ENCODE data around the gene TP53RK.

Gene TP53RK

GRCh38 chr20:46689082-46689753 lies at the start of gene TP53RK:
Gene TP53RK (minus strand): TSS chr20:46689444. CDS start chr20:46689414, 30 bp downstream.
- peak; percentile 97 to 98 for DNase-seq

GRCh38 chr20:46735436-46735835 lies 46.2 kb upstream of the TP53RK start:
- no peak for DNase-seq

DNA sequence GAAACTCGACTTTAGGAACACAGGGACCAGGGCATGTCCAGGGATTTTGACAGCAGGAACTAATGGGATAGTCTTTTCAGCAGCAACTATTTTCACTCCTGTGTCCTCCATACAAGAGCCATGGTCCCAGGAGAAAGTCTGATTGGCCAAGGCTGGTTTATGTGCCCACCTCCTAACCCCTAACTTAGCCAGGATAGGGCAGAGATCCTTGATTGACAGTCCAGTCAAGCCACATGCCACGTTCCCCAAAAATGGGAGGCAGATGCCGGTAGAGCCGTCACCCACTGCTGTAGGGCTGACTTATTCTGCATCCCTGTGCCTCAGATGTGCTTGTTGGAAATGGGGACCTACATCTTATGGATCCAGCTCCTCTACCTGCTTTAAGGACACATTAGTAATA lies 42.5 kb upstream of the TP53RK start:
- DNase-seq: no peak

GRCh38 chr20:46725186-46726165 lies 36.2 kb upstream of the TP53RK start:
- no peak for DNase-seq

- no peak for DNase-seq
Measured at GRCh38 chr20:46724343-46724959, 35.2 kb upstream of the TP53RK start.

DNA sequence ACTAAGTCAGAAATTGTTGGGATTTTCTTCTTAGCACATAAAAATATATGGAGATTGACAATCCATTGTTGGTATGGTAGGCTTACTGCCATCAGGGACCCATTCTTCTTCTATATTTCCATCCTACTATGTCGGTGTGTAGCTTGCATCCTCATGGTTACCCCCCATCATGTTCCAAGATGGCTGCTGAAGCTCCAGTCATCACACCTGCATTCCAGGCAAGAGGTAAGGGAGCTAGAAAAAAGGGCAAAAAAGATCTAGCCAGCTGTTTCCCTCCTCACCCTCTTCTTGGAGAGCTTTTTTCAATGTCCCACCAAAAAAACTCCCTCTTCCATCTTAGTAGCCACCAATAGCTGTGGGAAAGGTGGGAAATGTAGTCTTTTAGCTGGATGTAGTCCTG lies 33.8 kb upstream of the TP53RK start:
- no peak for DNase-seq

DNA sequence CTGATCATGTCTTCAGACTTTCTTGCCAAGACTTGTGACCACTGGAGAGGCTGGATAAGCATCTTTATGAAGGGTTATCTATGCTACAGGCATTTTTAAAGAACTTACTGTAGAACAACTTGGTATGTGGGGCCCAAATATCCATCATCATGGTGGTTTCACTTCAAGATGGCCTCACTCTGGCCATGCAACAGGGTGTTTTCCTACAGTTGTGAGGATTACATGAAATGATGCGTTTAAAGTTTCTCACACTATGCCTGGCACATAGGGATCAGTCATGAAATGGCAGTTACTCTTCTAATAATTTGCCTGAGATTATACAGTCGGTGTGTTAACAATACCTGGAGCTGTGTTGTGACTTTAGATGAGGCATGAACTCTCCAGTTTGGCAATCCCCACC lies 33.2 kb upstream of the TP53RK start:
- DNase-seq: no peak

- DNase-seq: no peak
Measured at GRCh38 chr20:46721476-46721875, 32.2 kb upstream of the TP53RK start.

DNA sequence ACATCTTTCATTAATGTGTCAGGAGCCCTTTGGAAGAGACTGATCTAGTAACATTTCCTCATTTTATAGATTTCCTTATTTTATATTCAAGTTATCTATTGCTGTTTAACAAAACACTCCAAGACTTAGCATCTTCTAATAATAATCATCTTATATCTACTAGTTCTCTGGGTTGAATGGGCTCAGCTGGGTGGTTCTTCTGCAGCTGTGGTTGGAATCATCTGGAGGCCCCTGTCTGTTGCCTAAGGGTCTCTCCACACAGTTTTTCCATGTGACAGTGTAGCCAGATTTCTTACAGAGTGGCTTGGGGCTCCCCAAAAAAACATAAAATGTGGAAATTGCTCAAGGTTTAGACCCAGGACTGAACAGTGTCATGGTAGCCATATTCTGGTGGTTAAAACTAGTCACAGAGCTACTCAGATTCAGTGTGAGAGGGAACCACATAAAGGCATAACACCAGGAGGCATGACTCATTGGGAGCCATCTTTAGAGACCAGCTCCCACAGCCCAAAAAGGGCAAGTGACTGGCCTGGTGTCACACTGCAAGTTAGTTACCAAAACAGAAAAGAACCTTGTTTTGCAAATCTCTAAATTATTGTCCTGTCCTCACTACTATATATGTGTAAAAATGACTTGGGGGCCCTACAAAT lies 31.7 kb upstream of the TP53RK start:
- DNase-seq: no peak

- DNase-seq: no peak
Measured at GRCh38 chr20:46720019-46720418, 30.8 kb upstream of the TP53RK start.

DNA sequence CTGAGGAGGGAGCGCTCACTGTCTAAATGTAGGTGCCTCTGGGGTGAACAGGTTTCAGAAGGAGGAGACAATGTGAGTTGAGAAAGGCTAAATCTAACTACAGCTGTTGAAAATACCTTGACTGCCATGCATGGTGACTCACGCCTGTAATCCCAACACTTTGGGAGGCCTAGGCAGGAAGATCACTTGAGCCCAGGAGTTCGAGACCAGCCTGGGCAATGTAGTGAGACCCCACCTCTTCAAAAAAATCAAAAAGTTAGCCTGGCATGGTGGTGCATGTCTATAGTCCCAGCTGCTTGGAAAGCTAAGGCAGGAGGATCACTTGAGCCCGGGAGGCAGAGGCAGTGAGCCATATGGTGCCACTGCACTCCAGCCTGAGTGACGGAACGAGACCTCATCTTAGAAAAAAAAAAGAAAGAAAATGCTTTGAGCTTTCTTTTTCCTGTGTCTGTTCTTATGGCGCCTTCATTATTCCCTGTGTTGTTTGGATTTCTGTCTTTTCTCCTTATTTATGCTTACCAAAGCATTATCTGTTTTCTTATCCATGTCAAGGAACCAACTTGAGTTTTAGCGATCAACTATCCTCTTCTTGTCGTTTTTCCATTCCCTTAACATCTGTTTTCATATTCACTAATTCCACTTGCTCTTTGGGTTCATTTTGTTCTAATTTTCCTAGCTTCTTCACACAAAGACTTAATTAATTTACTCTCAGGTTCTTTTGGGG lies 28.7 kb upstream of the TP53RK start:
- DNase-seq: no peak

DNA sequence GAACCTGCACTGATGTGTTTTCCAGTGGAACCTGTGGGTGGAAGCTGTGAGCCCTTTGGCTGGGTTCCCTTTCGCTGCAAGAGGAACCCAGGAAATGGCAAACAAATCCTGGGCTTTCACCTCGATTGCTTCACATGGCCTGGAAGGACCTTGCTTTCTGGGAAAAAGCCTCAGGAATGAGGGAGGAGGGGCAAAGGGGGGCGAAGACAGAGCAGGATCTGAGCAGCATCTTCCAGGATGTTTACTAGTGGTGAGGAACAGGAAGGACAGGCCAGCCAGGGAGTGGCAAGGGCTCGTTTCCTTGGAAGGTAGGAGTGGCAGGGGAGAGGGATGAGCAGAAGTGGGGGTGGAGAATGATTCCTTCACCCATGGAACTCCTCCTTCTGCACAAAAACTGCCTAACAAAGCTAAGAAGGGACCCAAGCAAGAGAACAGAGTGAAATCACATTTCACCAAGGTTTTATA lies 26.1 kb upstream of the TP53RK start:
- DNase-seq: no peak

GRCh38 chr20:46713957-46714834 lies 25.0 kb upstream of the TP53RK start:
- no peak for DNase-seq

DNA sequence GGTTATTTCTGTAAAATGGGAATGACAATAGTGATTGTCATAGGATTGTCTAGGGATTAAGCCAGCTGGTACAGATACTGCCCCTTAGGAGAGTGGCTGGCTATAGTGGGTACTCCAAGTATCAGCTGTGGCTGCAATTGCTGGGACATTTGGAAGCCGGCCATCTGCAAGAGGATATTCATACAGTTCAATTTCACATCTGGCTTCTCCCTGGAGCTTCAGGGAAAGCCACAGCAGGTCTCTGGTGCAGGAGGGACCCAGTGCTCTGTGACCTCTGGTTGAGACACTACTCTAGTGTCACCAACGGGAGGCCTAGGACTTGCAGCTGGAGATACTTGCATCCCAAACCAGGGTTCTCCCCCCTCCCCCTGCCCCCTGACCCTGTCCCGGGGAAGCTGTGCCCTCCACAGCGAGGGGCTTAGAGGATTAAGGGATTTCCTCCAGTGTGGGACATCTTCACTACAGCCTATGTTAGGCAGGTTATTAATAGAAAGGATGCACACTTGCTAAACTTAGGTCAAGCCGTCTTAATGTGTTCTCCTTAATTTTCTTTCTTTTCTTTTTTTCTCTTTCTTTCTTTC lies 22.9 kb upstream of the TP53RK start:
- no peak for DNase-seq

- DNase-seq: no peak
Measured at GRCh38 chr20:46710153-46710913, 21.1 kb upstream of the TP53RK start.

GRCh38 chr20:46709459-46710152 lies 20.4 kb upstream of the TP53RK start, which contains the start of gene SLC2A10:
Gene SLC2A10 (plus strand): TSS chr20:46709649. CDS start chr20:46709737, 88 bp downstream.
- no peak for DNase-seq

- DNase-seq: no peak
Measured at GRCh38 chr20:46709055-46709458, 19.8 kb upstream of the TP53RK start.

DNA sequence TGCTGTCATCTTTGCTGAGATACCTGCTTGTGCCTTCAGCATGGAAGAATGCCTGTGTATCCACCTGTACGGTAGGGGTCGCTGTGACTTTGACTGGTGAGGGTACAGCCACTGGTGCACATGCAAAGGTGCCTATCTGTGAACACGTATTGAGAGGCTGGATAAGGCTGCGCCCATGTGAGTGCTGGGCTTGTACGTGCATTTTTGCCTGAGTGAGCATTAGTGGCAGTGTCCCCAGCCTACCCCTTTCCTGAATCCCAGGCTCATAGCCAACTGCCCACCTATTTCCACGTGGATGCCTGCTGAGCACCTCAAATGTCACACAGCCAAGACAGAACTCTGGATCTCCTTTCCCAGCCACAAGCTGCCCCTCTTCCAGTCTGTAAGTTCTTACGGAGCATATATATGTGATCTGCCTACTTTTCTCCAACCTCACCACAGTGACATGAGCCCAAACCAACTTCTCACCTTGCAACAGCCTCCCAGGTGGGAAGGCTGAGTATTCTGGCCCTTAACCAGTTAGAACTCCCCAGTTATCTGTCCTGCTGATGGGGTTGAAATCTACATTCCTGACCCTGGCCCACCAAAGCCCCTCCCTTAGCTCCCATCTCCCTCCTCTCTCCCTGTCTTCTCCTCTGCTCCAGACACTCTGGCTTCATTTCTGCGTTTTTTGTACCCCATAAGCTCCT lies 19.1 kb upstream of the TP53RK start:
- DNase-seq: no peak

GRCh38 chr20:46706242-46706641 lies 17.0 kb upstream of the TP53RK start:
- DNase-seq: no peak

All from CD4-positive, alpha-beta T cell treated with Interleukin-4 for 1 hour (primary cell).